GM12878 (cell line): ENCODE results near the gene MN1.

Source experiments
- E2F4 ChIP-seq: IDR thresholded peaks from 2 replicates; pipeline ENCODE4 v1.6.1; 2012; ENCODE audit warnings: low read depth, low read length, improper control_type of control experiment
- RBBP5 ChIP-seq: fragments of 200-600 bp; sonication (generic); conservative IDR thresholded peaks from 2 replicates; pipeline ENCODE4 v1.6.1; 2016
- SKIL ChIP-seq: fragments of 450-650 bp; IDR thresholded peaks from 2 replicates; pipeline ENCODE4 v1.6.1; 2017; ENCODE audit warnings: mild to moderate bottlenecking, low read depth, inconsistent platforms; ENCODE audit not compliant: poor library complexity, severe bottlenecking

- TF ChIP-seq RBBP5: no peak
- TF ChIP-seq SKIL: no peak
- TF ChIP-seq E2F4: no peak
Observed at GRCh38 chr22:27832606-27833005, 31.1 kb upstream of the MN1 start.
